Vagina (tissue), 2 donors: Measurements from ENCODE around the gene IER5.

Experiments
- POLR2A ChIP-seq, 2 donors: fragments of 450-650 bp; IDR thresholded peaks; one replicate each; pipeline ENCODE4 v1.6.1; 2017; ENCODE audit warnings: antibody characterized with exemption in 2 of 2, mild to moderate bottlenecking in 2 of 2, moderate library complexity in 2 of 2
- POLR2AphosphoS5 ChIP-seq, 2 donors: sonication (generic); formaldehyde crosslinking; IDR thresholded peaks; one replicate each; pipeline ENCODE4 v1.9.0; 2017; ENCODE audit warnings: antibody characterized with exemption in 2 of 2, mild to moderate bottlenecking in 2 of 2, low read depth in 1 of 2; ENCODE audit not compliant: insufficient read depth in 1 of 2
- TF ChIP-seq, protein P1 (sequence below), 3 experiments: fragments of 450-650 bp in 2 of 3; fragments of 200-600 bp in 1 of 3; sonication (generic) in 1 of 3; IDR thresholded peaks; one replicate each; pipeline ENCODE4 v1.5.1; 2017 to 2019; ENCODE audit warnings: antibody characterized with exemption in 3 of 3, mild to moderate bottlenecking in 2 of 3, moderate library complexity in 2 of 3

DNA sequence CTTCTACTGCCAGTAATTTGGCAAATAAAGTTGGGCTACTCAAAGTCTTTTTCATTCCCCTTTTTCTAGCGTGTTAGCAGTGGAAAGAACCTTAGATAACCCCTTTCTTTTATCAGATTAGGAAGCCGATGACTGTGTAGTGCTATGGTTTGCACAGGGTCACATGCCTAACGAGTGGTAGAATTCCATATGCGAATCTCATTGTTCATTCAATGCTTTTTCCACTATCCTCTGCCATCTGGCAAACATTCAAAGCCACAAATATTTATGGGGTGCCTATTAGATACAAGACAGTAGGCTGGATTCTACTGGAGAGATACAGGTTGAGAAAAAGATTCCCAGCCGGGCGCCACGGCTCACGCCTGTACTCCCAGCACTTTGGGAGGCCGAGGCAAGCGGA is 14.9 kb upstream of the IER5 start:
- TF ChIP-seq, protein P1, sequence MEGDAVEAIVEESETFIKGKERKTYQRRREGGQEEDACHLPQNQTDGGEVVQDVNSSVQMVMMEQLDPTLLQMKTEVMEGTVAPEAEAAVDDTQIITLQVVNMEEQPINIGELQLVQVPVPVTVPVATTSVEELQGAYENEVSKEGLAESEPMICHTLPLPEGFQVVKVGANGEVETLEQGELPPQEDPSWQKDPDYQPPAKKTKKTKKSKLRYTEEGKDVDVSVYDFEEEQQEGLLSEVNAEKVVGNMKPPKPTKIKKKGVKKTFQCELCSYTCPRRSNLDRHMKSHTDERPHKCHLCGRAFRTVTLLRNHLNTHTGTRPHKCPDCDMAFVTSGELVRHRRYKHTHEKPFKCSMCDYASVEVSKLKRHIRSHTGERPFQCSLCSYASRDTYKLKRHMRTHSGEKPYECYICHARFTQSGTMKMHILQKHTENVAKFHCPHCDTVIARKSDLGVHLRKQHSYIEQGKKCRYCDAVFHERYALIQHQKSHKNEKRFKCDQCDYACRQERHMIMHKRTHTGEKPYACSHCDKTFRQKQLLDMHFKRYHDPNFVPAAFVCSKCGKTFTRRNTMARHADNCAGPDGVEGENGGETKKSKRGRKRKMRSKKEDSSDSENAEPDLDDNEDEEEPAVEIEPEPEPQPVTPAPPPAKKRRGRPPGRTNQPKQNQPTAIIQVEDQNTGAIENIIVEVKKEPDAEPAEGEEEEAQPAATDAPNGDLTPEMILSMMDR (IDR thresholded peaks at IDR 0.05), result no peak
- TF ChIP-seq POLR2A (IDR thresholded peaks at IDR 0.05) (no peak), POLR2AphosphoS5 (IDR thresholded peaks at IDR 0.05; ENCODE audit: insufficient read depth in 1 of 2, low read depth in 1 of 2) (no peak)
